Fibroblast of lung (primary cell): Measurements from ENCODE around the gene KCNK5. TPM values are rescaled to one million over a fixed set of nuclear protein-coding genes. Genes with fewer than 3 reads are reported as not detected.

Experiments used
- DNase-seq, 2 donors: peaks; one replicate each; pipeline versions ENCODE4 v3.0.0 to v3.0.0-alpha.2; 2010; ENCODE audit warnings: low read depth in 2 of 2
- H2AFZ ChIP-seq: 2 replicates; pipeline ENCODE4 v1.5.1; 2012; ENCODE audit warnings: low read length, control low read depth, inconsistent platforms
- H3K27ac ChIP-seq: 2 replicates; pipeline ENCODE4 v1.5.1; 2011; ENCODE audit warnings: low read length, control low read depth; ENCODE audit not compliant: insufficient read depth
- H3K27me3 ChIP-seq: 2 replicates; pipeline ENCODE4 v1.5.1; 2011; ENCODE audit warnings: mild to moderate bottlenecking, low read length; ENCODE audit not compliant: control insufficient read depth, insufficient read depth
- H3K36me3 ChIP-seq: 2 replicates; pipeline ENCODE4 v1.5.1; 2011; ENCODE audit warnings: low read length; ENCODE audit not compliant: control insufficient read depth, insufficient read depth
- H3K4me1 ChIP-seq: 2 replicates; pipeline ENCODE4 v1.5.1; 2011; ENCODE audit warnings: low read length; ENCODE audit not compliant: control insufficient read depth, insufficient read depth; ENCODE audit errors: extremely low read depth
- H3K4me2 ChIP-seq: 2 replicates; pipeline ENCODE4 v1.5.1; 2011; ENCODE audit warnings: low read length, control low read depth; ENCODE audit not compliant: insufficient read depth; ENCODE audit errors: extremely low read depth
- H3K4me3 ChIP-seq, 4 experiments: fragments of 200-600 bp in 1 of 4; sonication (generic) in 1 of 4; replicated peaks in 1 of 4; 2 replicates each; pipeline ENCODE4 v1.5.1; 2011 to 2016; ENCODE audit warnings: low read length in 4 of 4, low read depth in 3 of 4, mild to moderate bottlenecking in 3 of 4, control low read depth in 2 of 4, inconsistent platforms in 1 of 4, mixed read lengths in 1 of 4; ENCODE audit not compliant: insufficient read depth in 1 of 4; ENCODE audit errors: control extremely low read depth in 1 of 4
- H3K79me2 ChIP-seq: 2 replicates; pipeline ENCODE4 v1.5.1; 2012; ENCODE audit warnings: mild to moderate bottlenecking, low read length, inconsistent platforms; ENCODE audit not compliant: control insufficient read depth, insufficient read depth
- H3K9ac ChIP-seq: 2 replicates; pipeline ENCODE4 v1.5.1; 2011; ENCODE audit warnings: mild to moderate bottlenecking, low read length, control low read depth; ENCODE audit not compliant: insufficient read depth
- H3K9me3 ChIP-seq: 2 replicates; pipeline ENCODE4 v1.5.1; 2012; ENCODE audit warnings: low read depth, low read length; ENCODE audit not compliant: control insufficient read depth, insufficient read depth
- H4K20me1 ChIP-seq: 2 replicates; pipeline ENCODE4 v1.5.1; 2011; ENCODE audit warnings: low read length; ENCODE audit not compliant: control insufficient read depth, insufficient read depth; ENCODE audit errors: extremely low read depth
- EZH2 ChIP-seq: IDR thresholded peaks from 2 replicates; pipeline ENCODE4 v1.5.1; 2012; ENCODE audit warnings: low read length, control low read depth, mild to moderate bottlenecking; ENCODE audit errors: missing control alignments
- polyA plus RNA-seq, 2 donors: library from polyadenylated mRNA; depleted of rRNA in 1 of 2; stranded (reverse) in 1 of 2; unstranded in 1 of 2; fragments of >200 nt; gene quantifications; 2 replicates each; pipeline ENCODE4 v1.2.1, GENCODE V29; 2011 to 2012; ENCODE audit warnings: missing spikeins in 1 of 2
- total RNA-seq: library from RNA; depleted of rRNA; stranded (reverse); fragments of >200 nt; gene quantifications from 2 replicates; pipeline ENCODE4 v1.2.1, GENCODE V29; 2014
- TF ChIP-seq, protein P1 (sequence below), 2 donors: IDR thresholded peaks in 1 of 2; conservative IDR thresholded peaks in 1 of 2; 1 replicate in 1 of 2; 2 replicates in 1 of 2; pipeline ENCODE4 v1.5.1; 2011 to 2012; ENCODE audit warnings: low read length in 2 of 2, control low read depth in 1 of 2, inconsistent platforms in 1 of 2, low read depth in 1 of 2, mild to moderate bottlenecking in 1 of 2

KCNK5 gene
- total and polyA plus RNA-seq, 2 donors (not counting 1 experiment from before 2014, with no cell fraction given): under 0.01 to 0.02 TPM

GRCh38 chr6:39266782-39267355, 37.6 kb upstream of the KCNK5 start:
- Histone ChIP-seq H3K4me2 (no peak overlapping the region), H3K9ac (no peak overlapping the region), H3K4me3 (no peak overlapping the region), H2AFZ (no peak overlapping the region), H3K27ac (no peak overlapping the region), H3K36me3 (no peaks in the 10 kb centered on the region), H3K4me1 (no peaks in the 10 kb centered on the region), H3K9me3 (no peaks in the 10 kb centered on the region), H3K27me3 (no peaks in the 10 kb centered on the region), H3K79me2 (no peaks in the 10 kb centered on the region), H4K20me1 (no peaks in the 10 kb centered on the region)
- TF ChIP-seq EZH2: no peak
- TF ChIP-seq, protein P1, sequence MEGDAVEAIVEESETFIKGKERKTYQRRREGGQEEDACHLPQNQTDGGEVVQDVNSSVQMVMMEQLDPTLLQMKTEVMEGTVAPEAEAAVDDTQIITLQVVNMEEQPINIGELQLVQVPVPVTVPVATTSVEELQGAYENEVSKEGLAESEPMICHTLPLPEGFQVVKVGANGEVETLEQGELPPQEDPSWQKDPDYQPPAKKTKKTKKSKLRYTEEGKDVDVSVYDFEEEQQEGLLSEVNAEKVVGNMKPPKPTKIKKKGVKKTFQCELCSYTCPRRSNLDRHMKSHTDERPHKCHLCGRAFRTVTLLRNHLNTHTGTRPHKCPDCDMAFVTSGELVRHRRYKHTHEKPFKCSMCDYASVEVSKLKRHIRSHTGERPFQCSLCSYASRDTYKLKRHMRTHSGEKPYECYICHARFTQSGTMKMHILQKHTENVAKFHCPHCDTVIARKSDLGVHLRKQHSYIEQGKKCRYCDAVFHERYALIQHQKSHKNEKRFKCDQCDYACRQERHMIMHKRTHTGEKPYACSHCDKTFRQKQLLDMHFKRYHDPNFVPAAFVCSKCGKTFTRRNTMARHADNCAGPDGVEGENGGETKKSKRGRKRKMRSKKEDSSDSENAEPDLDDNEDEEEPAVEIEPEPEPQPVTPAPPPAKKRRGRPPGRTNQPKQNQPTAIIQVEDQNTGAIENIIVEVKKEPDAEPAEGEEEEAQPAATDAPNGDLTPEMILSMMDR (conservative IDR thresholded peaks at IDR 0.05 in 1 of 2, IDR thresholded peaks at IDR 0.05 in 1 of 2; ENCODE audit: low read depth in 1 of 2, low read length in 2 of 2): no peak
- DNase-seq: no peak

GRCh38 chr6:39266375-39266774, 37.1 kb upstream of the KCNK5 start:
- H3K4me2 ChIP-seq: no peak overlapping the region
- no peaks in the 10 kb centered on the region for H3K27me3 ChIP-seq
- H3K4me1 ChIP-seq: no peaks in the 10 kb centered on the region
- no peak for TF ChIP-seq EZH2
- TF ChIP-seq, protein P1 (conservative IDR thresholded peaks at IDR 0.05 in 1 of 2, IDR thresholded peaks at IDR 0.05 in 1 of 2; ENCODE audit: low read depth in 1 of 2, low read length in 2 of 2): no peak
- H3K4me3 ChIP-seq: no peak overlapping the region
- H3K9me3 ChIP-seq: no peaks in the 10 kb centered on the region
- H3K27ac ChIP-seq: no peak overlapping the region
- no peak for DNase-seq
- H3K36me3 ChIP-seq: no peaks in the 10 kb centered on the region
- no peaks in the 10 kb centered on the region for H3K79me2 ChIP-seq
- H4K20me1 ChIP-seq: no peaks in the 10 kb centered on the region
- no peak overlapping the region for H2AFZ ChIP-seq
- H3K9ac ChIP-seq: no peak overlapping the region

GRCh38 chr6:39263303-39264037, 34.2 kb upstream of the KCNK5 start:
- no peaks in the 10 kb centered on the region for H3K4me1 ChIP-seq
- H3K36me3 ChIP-seq: no peaks in the 10 kb centered on the region
- H3K4me3 ChIP-seq: no peak overlapping the region
- no peaks in the 10 kb centered on the region for H4K20me1 ChIP-seq
- H3K9ac ChIP-seq: no peak overlapping the region
- H3K27ac ChIP-seq: no peak overlapping the region
- no peak overlapping the region for H3K4me2 ChIP-seq
- no peak overlapping the region for H2AFZ ChIP-seq
- no peaks in the 10 kb centered on the region for H3K79me2 ChIP-seq
- no peaks in the 10 kb centered on the region for H3K9me3 ChIP-seq
- TF ChIP-seq, protein P1 (conservative IDR thresholded peaks at IDR 0.05 in 1 of 2, IDR thresholded peaks at IDR 0.05 in 1 of 2; ENCODE audit: low read depth in 1 of 2, low read length in 2 of 2): no peak
- TF ChIP-seq EZH2: no peak
- no peak for DNase-seq
- H3K27me3 ChIP-seq: no peaks in the 10 kb centered on the region
